Brain microvascular endothelial cell (primary cell): ENCODE data around the gene DDX56.

Experiments used
- DNase-seq: peaks from one replicate; pipeline ENCODE4 v3.0.0-alpha.2; 2020
- H3K27ac ChIP-seq: fragments of 250-450 bp; sonication (Bioruptor Pico); 2 replicates; pipeline ENCODE4 v1.5.1; 2020; ENCODE audit warnings: mild to moderate bottlenecking, moderate library complexity
- H3K27me3 ChIP-seq: fragments of 250-450 bp; sonication (Bioruptor Pico); replicated peaks from 2 replicates; pipeline ENCODE4 v1.5.1; 2020; ENCODE audit warnings: mild to moderate bottlenecking
- H3K36me3 ChIP-seq: fragments of 250-450 bp; sonication (Bioruptor Pico); replicated peaks from 2 replicates; pipeline ENCODE4 v1.5.1; 2020; ENCODE audit warnings: mild to moderate bottlenecking
- H3K4me3 ChIP-seq: 2 replicates; pipeline ENCODE4 v1.5.1; 2011; ENCODE audit warnings: low read depth, mild to moderate bottlenecking, control low read depth, low read length, moderate library complexity
- in situ Hi-C: cut with HindIII; loops from 2 replicates; pipeline ENCODE4 v1.10.0; 2017; ENCODE audit warnings: low sequenced_read_pairs, low pct_ligation_motif_present
- TF ChIP-seq, protein P1 (sequence below): IDR thresholded peaks from 2 replicates; pipeline ENCODE4 v1.5.1; 2011; ENCODE audit warnings: low read depth, mild to moderate bottlenecking, moderate library complexity, low read length, control low read depth, inconsistent platforms; ENCODE audit errors: missing control alignments

The DDX56 gene

GRCh38 chr7:44618045-44618444 lies 44.3 kb upstream of the DDX56 start:
- no peak for DNase-seq
- no peaks in the 10 kb centered on the region for H3K27me3 ChIP-seq
- peak overlapping the region; percentile 31 for H3K27ac ChIP-seq
- TF ChIP-seq, protein P1, sequence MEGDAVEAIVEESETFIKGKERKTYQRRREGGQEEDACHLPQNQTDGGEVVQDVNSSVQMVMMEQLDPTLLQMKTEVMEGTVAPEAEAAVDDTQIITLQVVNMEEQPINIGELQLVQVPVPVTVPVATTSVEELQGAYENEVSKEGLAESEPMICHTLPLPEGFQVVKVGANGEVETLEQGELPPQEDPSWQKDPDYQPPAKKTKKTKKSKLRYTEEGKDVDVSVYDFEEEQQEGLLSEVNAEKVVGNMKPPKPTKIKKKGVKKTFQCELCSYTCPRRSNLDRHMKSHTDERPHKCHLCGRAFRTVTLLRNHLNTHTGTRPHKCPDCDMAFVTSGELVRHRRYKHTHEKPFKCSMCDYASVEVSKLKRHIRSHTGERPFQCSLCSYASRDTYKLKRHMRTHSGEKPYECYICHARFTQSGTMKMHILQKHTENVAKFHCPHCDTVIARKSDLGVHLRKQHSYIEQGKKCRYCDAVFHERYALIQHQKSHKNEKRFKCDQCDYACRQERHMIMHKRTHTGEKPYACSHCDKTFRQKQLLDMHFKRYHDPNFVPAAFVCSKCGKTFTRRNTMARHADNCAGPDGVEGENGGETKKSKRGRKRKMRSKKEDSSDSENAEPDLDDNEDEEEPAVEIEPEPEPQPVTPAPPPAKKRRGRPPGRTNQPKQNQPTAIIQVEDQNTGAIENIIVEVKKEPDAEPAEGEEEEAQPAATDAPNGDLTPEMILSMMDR, result no peak
- in situ Hi-C loops, result no loop called here
- H3K36me3 ChIP-seq, result no peaks in the 10 kb centered on the region
- H3K4me3 ChIP-seq, result no peak overlapping the region

DNA sequence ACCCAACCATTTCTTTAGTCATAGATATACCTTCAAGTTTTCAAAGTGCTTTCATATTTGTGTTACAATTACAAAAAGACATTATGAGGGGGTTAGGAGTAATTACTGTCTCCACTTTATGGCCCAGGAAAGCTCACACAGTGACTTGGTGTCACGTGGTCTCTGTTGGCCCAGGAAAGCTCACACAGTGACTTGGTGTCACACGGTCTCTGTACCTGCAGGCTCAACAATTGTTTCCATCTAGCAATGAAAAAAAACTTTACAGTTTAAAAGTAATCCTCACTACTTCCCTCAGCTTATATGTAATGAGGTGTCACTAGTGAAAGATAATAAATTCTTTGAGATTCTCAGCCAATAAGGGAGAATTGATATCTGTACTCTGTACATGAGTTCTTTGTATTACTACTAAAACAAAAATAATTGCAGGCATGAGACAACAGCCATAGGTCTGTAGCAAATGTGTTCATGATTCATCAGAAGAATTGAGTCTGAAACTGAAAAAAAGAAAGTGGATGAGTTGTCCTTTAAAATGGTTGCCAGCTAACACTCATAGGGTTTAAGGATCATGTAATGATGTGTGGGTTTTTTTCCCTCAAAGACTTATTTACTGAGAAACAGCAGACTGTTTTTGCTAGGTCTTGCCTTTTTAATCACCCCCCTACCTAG lies 43.6 kb upstream of the DDX56 start:
- no peaks in the 10 kb centered on the region for H3K36me3 ChIP-seq
- H3K27me3 ChIP-seq, result no peaks in the 10 kb centered on the region
- H3K27ac ChIP-seq, result peak overlapping the region; percentile 43
- TF ChIP-seq, protein P1, result no peak
- in situ Hi-C loops, result no loop called here
- no peak for DNase-seq
- no peak overlapping the region for H3K4me3 ChIP-seq

- in situ Hi-C loops, result no loop called here
- TF ChIP-seq, protein P1, result no peak
- no peak overlapping the region for H3K4me3 ChIP-seq
- no peaks in the 10 kb centered on the region for H3K36me3 ChIP-seq
- H3K27ac ChIP-seq, result no peak overlapping the region
- no peaks in the 10 kb centered on the region for H3K27me3 ChIP-seq
- no peak for DNase-seq
Observed at GRCh38 chr7:44616545-44616944, 42.8 kb upstream of the DDX56 start.

GRCh38 chr7:44615793-44616192 lies 42.1 kb upstream of the DDX56 start:
- DNase-seq, result no peak
- Histone ChIP-seq H3K4me3 (no peak overlapping the region), H3K27ac (no peak overlapping the region), H3K27me3 (no peaks in the 10 kb centered on the region), H3K36me3 (no peaks in the 10 kb centered on the region)
- TF ChIP-seq, protein P1, result no peak
- in situ Hi-C loops, result no loop called here

DNA sequence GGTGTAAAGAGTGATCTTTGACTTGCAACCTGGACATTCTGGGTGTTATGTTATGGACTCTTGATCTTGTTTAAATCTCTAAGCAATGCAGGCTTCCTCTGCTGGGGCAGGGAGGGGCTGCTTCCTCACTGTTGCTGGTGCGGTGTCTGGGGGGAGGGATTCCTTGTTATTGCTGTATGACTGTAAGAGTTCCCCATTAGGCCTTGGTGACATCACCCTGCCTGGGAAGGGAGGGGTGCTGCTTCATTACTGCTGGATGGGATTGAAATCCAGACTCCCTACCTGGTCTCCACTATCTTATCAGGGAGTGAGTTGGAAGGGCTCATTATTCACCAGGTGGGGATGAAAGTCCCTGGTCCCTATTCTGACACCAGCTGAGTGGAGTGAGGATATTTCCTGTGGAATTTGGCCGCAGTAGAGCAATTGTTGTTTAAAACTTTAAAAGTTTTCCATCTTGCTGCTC lies 41.5 kb upstream of the DDX56 start:
- TF ChIP-seq, protein P1, result no peak
- no peak overlapping the region for H3K27ac ChIP-seq
- H3K4me3 ChIP-seq, result no peak overlapping the region
- H3K27me3 ChIP-seq, result no peaks in the 10 kb centered on the region
- no peak for DNase-seq
- in situ Hi-C loops, result no loop called here
- H3K36me3 ChIP-seq, result no peaks in the 10 kb centered on the region

DNA sequence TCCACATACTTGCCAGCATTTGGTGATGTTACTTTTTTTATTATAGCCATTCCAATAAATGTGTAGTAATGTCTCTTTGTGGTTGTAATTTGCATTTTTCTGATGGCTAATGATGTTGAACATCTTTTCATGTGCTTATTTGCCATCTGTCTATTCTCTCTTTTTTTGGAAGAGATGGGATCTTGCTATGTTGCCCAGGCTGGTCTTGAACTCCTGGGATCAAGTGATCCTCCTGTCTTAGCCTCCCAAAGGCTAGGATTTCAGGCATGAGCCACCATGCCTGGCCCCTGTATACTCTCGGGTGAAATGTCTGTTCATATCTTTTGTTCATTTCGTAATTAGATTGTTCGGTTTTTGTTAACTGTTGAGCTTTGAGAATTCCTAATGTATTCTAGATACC lies 36.1 kb upstream of the DDX56 start:
- Histone ChIP-seq H3K27ac (no peak overlapping the region), H3K27me3 (no peaks in the 10 kb centered on the region), H3K36me3 (no peaks in the 10 kb centered on the region), H3K4me3 (no peak overlapping the region)
- TF ChIP-seq, protein P1, result no peak
- no peak for DNase-seq
- in situ Hi-C loops, result no loop called here
